ENCODE results near the gene REEP1. TPM values are rescaled to one million over a fixed set of nuclear protein-coding genes. Genes with fewer than 3 reads are reported as not detected.

Gene REEP1, protein sequence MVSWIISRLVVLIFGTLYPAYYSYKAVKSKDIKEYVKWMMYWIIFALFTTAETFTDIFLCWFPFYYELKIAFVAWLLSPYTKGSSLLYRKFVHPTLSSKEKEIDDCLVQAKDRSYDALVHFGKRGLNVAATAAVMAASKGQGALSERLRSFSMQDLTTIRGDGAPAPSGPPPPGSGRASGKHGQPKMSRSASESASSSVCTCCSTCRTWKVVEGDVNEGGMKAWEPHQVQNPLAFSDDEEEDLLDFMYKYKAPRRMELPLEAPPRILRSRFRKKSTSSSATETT
- total RNA-seq = 0.11 and 0.12 TPM in 2 replicates

DNA sequence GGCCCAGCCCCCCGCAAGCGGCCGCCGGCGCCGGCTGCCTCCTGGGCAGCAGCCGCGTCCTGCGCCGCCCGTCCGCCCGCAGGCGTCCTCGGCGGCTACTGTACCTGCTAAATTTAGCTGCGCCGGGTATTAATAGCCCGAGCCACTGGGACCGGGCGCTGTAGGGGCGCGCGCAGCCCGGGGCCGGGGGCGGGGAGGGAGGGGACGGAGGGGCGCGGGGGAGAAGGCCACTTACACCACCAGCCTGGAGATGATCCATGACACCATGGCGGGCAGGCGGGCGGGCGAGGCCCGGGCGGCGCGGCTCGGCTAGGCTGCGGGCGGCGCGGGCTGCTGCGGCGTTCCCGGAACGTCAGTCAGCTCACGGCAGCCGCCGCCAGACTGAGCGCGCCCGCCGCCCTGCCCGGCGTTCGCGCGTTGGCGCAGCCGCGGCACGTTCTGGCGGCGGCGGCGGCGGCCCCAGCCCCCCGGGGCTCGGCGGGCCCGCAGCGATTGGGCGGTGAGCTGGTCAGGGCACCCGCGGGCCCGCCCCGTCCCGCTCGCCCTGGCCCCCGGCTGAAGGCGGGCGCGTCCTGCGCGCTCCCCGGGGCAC is at the start of gene REEP1:
Gene REEP1, minus strand, starts transcription at position 383 of the 592 bp plus-strand sequence. Its CDS starts 116 bp downstream, at position 267.

DNA sequence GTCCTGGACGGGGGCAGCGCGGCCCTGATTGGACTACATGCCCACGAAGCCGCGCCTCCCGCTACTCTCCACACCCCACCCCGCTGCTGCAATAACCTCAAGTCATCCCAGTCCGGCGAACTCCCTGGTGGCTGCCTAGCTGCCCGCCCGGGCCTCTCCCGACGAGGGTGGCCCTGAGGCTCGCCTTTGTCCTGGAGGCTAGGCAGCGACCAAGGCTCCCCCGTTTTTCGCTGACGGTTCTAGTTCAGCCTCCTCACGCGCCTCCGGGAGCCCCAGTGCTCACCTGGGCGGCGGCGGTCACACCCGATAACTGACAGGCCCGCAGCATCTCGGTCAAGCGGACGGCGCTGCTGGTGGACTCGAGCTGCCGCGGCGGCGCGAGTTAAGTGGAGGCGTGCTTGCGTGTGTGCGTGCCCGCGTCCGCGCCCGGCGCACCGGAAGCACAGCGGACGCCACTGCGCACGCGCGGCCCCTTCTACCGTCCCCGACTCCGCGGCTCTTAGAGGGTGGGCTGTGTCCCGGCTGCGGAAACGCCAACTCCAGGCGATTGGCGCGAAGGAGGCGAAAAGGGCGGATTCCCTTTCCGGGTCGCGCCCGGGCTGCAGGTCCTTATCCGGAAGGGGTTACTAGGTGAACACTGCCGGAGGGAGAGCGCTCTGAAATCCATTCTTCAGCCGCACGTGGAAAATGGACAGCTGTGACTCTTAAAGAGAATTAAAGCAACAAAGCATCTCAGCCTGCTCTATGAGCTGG is 142.2 kb downstream of the REEP1 start, which contains the start of gene IMMT:
Gene IMMT, minus strand, starts transcription at position 408 of the 753 bp plus-strand sequence. Its CDS starts 80 bp downstream, at position 328.

Other genes with a start within 250 kb of the REEP1 start
- 17.2 and 24.3 TPM in 2 replicates for gene POLR1A, start 231.7 kb downstream of the REEP1 start, total RNA-seq
- 93.4 and 109 TPM in 2 replicates for gene PTCD3, start 231.4 kb downstream of the REEP1 start, total RNA-seq
- gene IMMT, start 142.2 kb downstream of the REEP1 start, total RNA-seq = 56.9 and 66.6 TPM in 2 replicates
- 39.5 and 61.8 TPM in 2 replicates for gene MRPL35, start 138.2 kb downstream of the REEP1 start, total RNA-seq
- 21.4 and 24.9 TPM in 2 replicates for gene KDM3A, start 103.7 kb upstream of the REEP1 start, total RNA-seq
- 118 TPM in 2 replicates for gene CHMP3, start 225.8 kb upstream of the REEP1 start, total RNA-seq